Ishikawa (cell line): ENCODE measurements around the gene FCHSD2.

ENCODE experiments used
- CEBPB ChIP-seq: IDR thresholded peaks from 2 replicates; pipeline ENCODE4 v1.6.1; 2012
- CREB1 ChIP-seq: IDR thresholded peaks from 2 replicates; pipeline ENCODE4 v1.6.1; 2012; ENCODE audit warnings: low read depth
- EGR1 ChIP-seq: IDR thresholded peaks from 2 replicates; pipeline ENCODE4 v1.6.1; 2012
- EP300 ChIP-seq: IDR thresholded peaks from 2 replicates; pipeline ENCODE4 v1.6.1; 2012; ENCODE audit warnings: borderline replicate concordance
- FOXM1 ChIP-seq: IDR thresholded peaks from 2 replicates; pipeline ENCODE4 v1.6.1; 2012; ENCODE audit warnings: low read depth, borderline replicate concordance
- MAX ChIP-seq: IDR thresholded peaks from 2 replicates; pipeline ENCODE4 v1.6.1; 2012
- NFIC ChIP-seq: IDR thresholded peaks from 2 replicates; pipeline ENCODE4 v1.6.1; 2012
- RAD21 ChIP-seq: IDR thresholded peaks from 2 replicates; pipeline ENCODE4 v1.6.1; 2012; ENCODE audit warnings: low read depth
- REST ChIP-seq: IDR thresholded peaks from 2 replicates; pipeline ENCODE4 v1.6.1; 2012; ENCODE audit warnings: low read depth, mild to moderate bottlenecking
- TAF1 ChIP-seq: IDR thresholded peaks from 2 replicates; pipeline ENCODE4 v1.6.1; 2012; ENCODE audit warnings: low read depth, mild to moderate bottlenecking
- TCF12 ChIP-seq: IDR thresholded peaks from 2 replicates; pipeline ENCODE4 v1.6.1; 2012; ENCODE audit warnings: low read depth
- TEAD4 ChIP-seq: IDR thresholded peaks from 2 replicates; pipeline ENCODE4 v1.6.1; 2012
- USF1 ChIP-seq: IDR thresholded peaks from 2 replicates; pipeline ENCODE4 v1.6.1; 2012
- YY1 ChIP-seq: IDR thresholded peaks from 2 replicates; pipeline ENCODE4 v1.6.1; 2012; ENCODE audit warnings: low read depth
- ZBTB7A ChIP-seq: IDR thresholded peaks from 2 replicates; pipeline ENCODE4 v1.6.1; 2012; ENCODE audit warnings: low read depth

Gene FCHSD2

GRCh38 chr11:73113426-73113825, 28.7 kb downstream of the FCHSD2 start:
- TF ChIP-seq TEAD4 (no peak), USF1 (no peak), NFIC (no peak), YY1 (no peak), CEBPB (no peak), RAD21 (no peak), MAX (no peak)

GRCh38 chr11:73107597-73107996, 34.5 kb downstream of the FCHSD2 start:
- TF ChIP-seq REST (no peak), EP300 (no peak), CEBPB (no peak), YY1 (no peak), TEAD4 (no peak), TCF12 (no peak), ZBTB7A (no peak), NFIC (no peak), CREB1 (no peak), USF1 (no peak), MAX (no peak), TAF1 (no peak), EGR1 (no peak)

GRCh38 chr11:73106347-73106746, 35.8 kb downstream of the FCHSD2 start:
- TF ChIP-seq RAD21 = no peak
- TF ChIP-seq REST = no peak
- no peak for TF ChIP-seq ZBTB7A
- no peak for TF ChIP-seq YY1
- no peak for TF ChIP-seq TCF12
- TF ChIP-seq CEBPB = no peak
- TF ChIP-seq TEAD4 = no peak
- TF ChIP-seq NFIC = no peak
- TF ChIP-seq USF1 = no peak
- no peak for TF ChIP-seq FOXM1
- no peak for TF ChIP-seq EP300
- no peak for TF ChIP-seq TAF1

GRCh38 chr11:73100578-73100977, 41.5 kb downstream of the FCHSD2 start:
- TF ChIP-seq TAF1 (no peak), MAX (no peak), CEBPB (no peak), CREB1 (no peak), ZBTB7A (no peak), NFIC (no peak), FOXM1 (no peak), EP300 (no peak), RAD21 (no peak), REST (no peak), USF1 (no peak), TEAD4 (no peak)
